Endodermal cell (in vitro differentiated cells): ENCODE results near the gene FMNL2. TPM values are rescaled to one million over a fixed set of nuclear protein-coding genes. Genes with fewer than 3 reads are reported as not detected.

Experiments used
- DNase-seq: peaks from one replicate; pipeline ENCODE4 v3.0.0-alpha.2; 2017
- H3K27ac ChIP-seq: 2 replicates; pipeline ENCODE4 v1.5.1; 2013; ENCODE audit warnings: mild to moderate bottlenecking, low read depth, low read length, moderate library complexity
- H3K27me3 ChIP-seq: 2 replicates; pipeline ENCODE4 v1.6.1; 2013; ENCODE audit warnings: mild to moderate bottlenecking, low read length, moderate library complexity; ENCODE audit not compliant: insufficient read depth, control insufficient read depth, poor library complexity, severe bottlenecking
- H3K36me3 ChIP-seq: 2 replicates; pipeline ENCODE4 v1.7.0; 2013; ENCODE audit warnings: mild to moderate bottlenecking, low read length, moderate library complexity; ENCODE audit not compliant: control insufficient read depth, insufficient read depth
- H3K4me1 ChIP-seq: one replicate; pipeline ENCODE4 v1.7.0; 2013; ENCODE audit warnings: low read length; ENCODE audit not compliant: control insufficient read depth, insufficient read depth
- H3K4me3 ChIP-seq: 2 replicates; pipeline ENCODE4 v1.5.1; 2013; ENCODE audit warnings: mild to moderate bottlenecking, low read length, moderate library complexity
- H3K9ac ChIP-seq: 2 replicates; pipeline ENCODE4 v1.6.1; 2013; ENCODE audit warnings: mild to moderate bottlenecking, low read length, moderate library complexity; ENCODE audit not compliant: poor library complexity, severe bottlenecking; ENCODE audit errors: extremely low read depth
- H3K9me3 ChIP-seq: 2 replicates; pipeline ENCODE4 v1.6.1; 2013; ENCODE audit warnings: mild to moderate bottlenecking, low read length, moderate library complexity; ENCODE audit not compliant: control insufficient read depth
- H3K27ac Mint-ChIP-seq: 2 replicates; pipeline ENCODE4 v1.8.0; 2020; ENCODE audit warnings: mixed read lengths
- H3K27me3 Mint-ChIP-seq: 2 replicates; pipeline ENCODE4 v1.8.0; 2021; ENCODE audit warnings: mild to moderate bottlenecking, mixed read lengths; ENCODE audit not compliant: insufficient read depth
- H3K36me3 Mint-ChIP-seq: 2 replicates; pipeline ENCODE4 v1.8.0; 2020; ENCODE audit warnings: low read depth, mixed read lengths
- H3K4me1 Mint-ChIP-seq: 2 replicates; pipeline ENCODE4 v1.8.0; 2020; ENCODE audit warnings: mixed read lengths
- H3K4me3 Mint-ChIP-seq: 2 replicates; pipeline ENCODE4 v1.8.0; 2020; ENCODE audit warnings: mild to moderate bottlenecking, moderate library complexity, mixed read lengths
- H3K9me3 Mint-ChIP-seq: 2 replicates; pipeline ENCODE4 v1.8.0; 2020; ENCODE audit warnings: mild to moderate bottlenecking, mixed read lengths
- WGBS, 2 experiments: methylation state at CpG; one replicate each; pipeline versions ENCODE4 v1.1.5 to v1.1.7; 2013; ENCODE audit warnings: missing lambda C conversion rate in 2 of 2, mixed read lengths in 1 of 2; ENCODE audit not compliant: insufficient coverage in 1 of 2, insufficient read length in 1 of 2; 5-methylcytosine and 5-hydroxymethylcytosine counted together
- total RNA-seq, 2 donors: library from RNA; stranded (reverse); fragmentation: NEBNext Ultra II Directional in 1 of 2; extraction: Animal tissue kit (Norgen Biotek cat#: 25700) in 1 of 2; gene quantifications; 2 replicates in 1 of 2; 3 replicates in 1 of 2; pipeline ENCODE4 v1.2.1, GENCODE V29; 2021
- TF ChIP-seq, protein P1 (sequence below): fragments of 200-600 bp; sonication (generic); conservative IDR thresholded peaks from 2 replicates; pipeline ENCODE4 v1.5.0; 2021; ENCODE audit warnings: antibody characterized with exemption, mild to moderate bottlenecking

The FMNL2 gene
- total RNA-seq, 2 donors from 2014 or later: 49.4 to 51.8 TPM

GRCh38 chr2:152347076-152347475, 12.1 kb downstream of the FMNL2 start:
- no peaks in the 10 kb centered on the region for H3K27me3 Mint-ChIP-seq
- H3K9me3 Mint-ChIP-seq: peaks cover 3% of the 10 kb centered on the region
- H3K4me3 ChIP-seq: no peak overlapping the region
- H3K36me3 Mint-ChIP-seq: peaks cover 23% of the 10 kb centered on the region
- H3K27me3 ChIP-seq: no peaks in the 10 kb centered on the region
- no peak for DNase-seq
- H3K9ac ChIP-seq: no peak overlapping the region
- 97 to 100% methylated on average over 1 to 3 of the region's 3 CpGs for WGBS, 2 experiments
- peaks cover 21% of the 10 kb centered on the region for H3K36me3 ChIP-seq
- H3K4me1 Mint-ChIP-seq: peaks cover 18% of the 10 kb centered on the region
- no peak overlapping the region for H3K4me3 Mint-ChIP-seq
- H3K27ac Mint-ChIP-seq: no peak overlapping the region
- H3K27ac ChIP-seq: no peak overlapping the region
- no peaks in the 10 kb centered on the region for H3K9me3 ChIP-seq
- TF ChIP-seq, protein P1, sequence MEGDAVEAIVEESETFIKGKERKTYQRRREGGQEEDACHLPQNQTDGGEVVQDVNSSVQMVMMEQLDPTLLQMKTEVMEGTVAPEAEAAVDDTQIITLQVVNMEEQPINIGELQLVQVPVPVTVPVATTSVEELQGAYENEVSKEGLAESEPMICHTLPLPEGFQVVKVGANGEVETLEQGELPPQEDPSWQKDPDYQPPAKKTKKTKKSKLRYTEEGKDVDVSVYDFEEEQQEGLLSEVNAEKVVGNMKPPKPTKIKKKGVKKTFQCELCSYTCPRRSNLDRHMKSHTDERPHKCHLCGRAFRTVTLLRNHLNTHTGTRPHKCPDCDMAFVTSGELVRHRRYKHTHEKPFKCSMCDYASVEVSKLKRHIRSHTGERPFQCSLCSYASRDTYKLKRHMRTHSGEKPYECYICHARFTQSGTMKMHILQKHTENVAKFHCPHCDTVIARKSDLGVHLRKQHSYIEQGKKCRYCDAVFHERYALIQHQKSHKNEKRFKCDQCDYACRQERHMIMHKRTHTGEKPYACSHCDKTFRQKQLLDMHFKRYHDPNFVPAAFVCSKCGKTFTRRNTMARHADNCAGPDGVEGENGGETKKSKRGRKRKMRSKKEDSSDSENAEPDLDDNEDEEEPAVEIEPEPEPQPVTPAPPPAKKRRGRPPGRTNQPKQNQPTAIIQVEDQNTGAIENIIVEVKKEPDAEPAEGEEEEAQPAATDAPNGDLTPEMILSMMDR: no peak
- no peaks in the 10 kb centered on the region for H3K4me1 ChIP-seq

DNA sequence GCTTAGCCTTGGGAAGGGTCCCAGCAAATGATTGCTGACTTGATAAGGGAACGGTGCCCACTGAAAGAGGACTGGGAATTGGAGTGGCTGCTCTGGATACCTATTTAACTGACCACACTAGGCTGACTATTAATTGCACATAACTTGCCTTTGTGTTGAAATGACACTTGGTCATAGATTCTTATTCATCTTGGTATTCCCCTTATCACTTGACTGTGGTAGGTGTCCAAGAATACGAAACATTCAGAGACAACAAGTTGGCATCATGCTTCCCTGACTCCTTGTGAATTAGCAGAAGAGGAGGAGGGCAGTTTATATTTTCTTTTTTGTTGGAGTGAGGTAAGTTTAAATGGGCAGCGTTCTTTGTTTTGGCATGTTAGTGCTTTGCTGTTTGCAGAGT, 13.4 kb downstream of the FMNL2 start:
- Histone ChIP-seq H3K27me3 (no peaks in the 10 kb centered on the region), H3K27ac (no peak overlapping the region), H3K9me3 (no peaks in the 10 kb centered on the region), H3K4me3 (no peak overlapping the region), H3K36me3 (peaks cover 13% of the 10 kb centered on the region), H3K4me1 (no peaks in the 10 kb centered on the region), H3K9ac (no peak overlapping the region)
- H3K4me3 Mint-ChIP-seq: no peak overlapping the region
- WGBS, 2 experiments: 97 to 100% methylated on average over 1 to 3 of the region's 3 CpGs
- H3K27ac Mint-ChIP-seq: no peak overlapping the region
- peaks cover 17% of the 10 kb centered on the region for H3K36me3 Mint-ChIP-seq
- TF ChIP-seq, protein P1: no peak
- peaks cover 18% of the 10 kb centered on the region for H3K4me1 Mint-ChIP-seq
- H3K9me3 Mint-ChIP-seq: peaks cover 3% of the 10 kb centered on the region
- no peaks in the 10 kb centered on the region for H3K27me3 Mint-ChIP-seq
- DNase-seq: no peak

DNA sequence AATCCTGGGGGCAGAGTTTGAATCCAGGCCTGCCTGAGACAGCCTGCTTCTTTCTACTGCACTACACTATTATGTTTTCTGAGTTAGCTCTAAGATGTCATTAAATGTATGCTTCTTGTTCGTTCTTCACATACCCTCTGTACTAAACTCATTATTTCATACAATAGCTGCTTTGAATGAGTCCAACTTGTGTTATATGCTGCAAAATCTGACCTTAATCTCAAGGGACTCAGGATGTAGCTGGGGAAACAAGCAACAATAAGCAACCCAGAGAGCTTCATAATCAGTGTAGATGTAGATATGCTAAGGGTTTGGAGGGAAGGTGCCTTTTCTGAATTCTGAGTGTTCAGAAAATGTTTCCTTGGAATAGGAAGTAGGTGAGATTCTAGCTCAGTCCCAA, 14.4 kb downstream of the FMNL2 start:
- Mint-ChIP-seq H3K4me3 (no peak overlapping the region), H3K9me3 (peaks cover 3% of the 10 kb centered on the region), H3K36me3 (peaks cover 11% of the 10 kb centered on the region), H3K27me3 (no peaks in the 10 kb centered on the region), H3K27ac (no peak overlapping the region), H3K4me1 (peaks cover 14% of the 10 kb centered on the region)
- DNase-seq: no peak
- TF ChIP-seq, protein P1: no peak
- Histone ChIP-seq H3K36me3 (peaks cover 3% of the 10 kb centered on the region), H3K9me3 (no peaks in the 10 kb centered on the region), H3K4me3 (no peak overlapping the region), H3K27ac (no peak overlapping the region), H3K27me3 (no peaks in the 10 kb centered on the region), H3K4me1 (no peaks in the 10 kb centered on the region), H3K9ac (no peak overlapping the region)
- WGBS, 2 experiments: 89% methylated on average over 1 of the region's 1 CpG; no CpG with 5 or more reads in 1 of the 2 experiments
